Activated CD8-positive, alpha-beta memory T cell treated with anti-CD3 and anti-CD28 coated beads for 1 hour (primary cell): ENCODE results near the gene SORBS2.

Source experiments
- DNase-seq, 2 donors: peaks; one replicate each; pipeline ENCODE4 v3.0.0-alpha.2; 2020; ENCODE audit warnings: low read depth in 1 of 2; ENCODE audit errors: extremely low read depth in 1 of 2

SORBS2 gene

GRCh38 chr4:185803022-185803421 lies 9.0 kb downstream of the SORBS2 start:
- no peak for DNase-seq

GRCh38 chr4:185801471-185801870 lies 10.5 kb downstream of the SORBS2 start:
- no peak for DNase-seq

GRCh38 chr4:185800266-185800945 lies 11.6 kb downstream of the SORBS2 start:
- no peak for DNase-seq

GRCh38 chr4:185799442-185799841 lies 12.6 kb downstream of the SORBS2 start:
- no peak for DNase-seq

- no peak for DNase-seq
Observed at GRCh38 chr4:185797596-185798338, 14.2 kb downstream of the SORBS2 start.

- DNase-seq, result no peak
Observed at GRCh38 chr4:185797018-185797417, 15.0 kb downstream of the SORBS2 start.

GRCh38 chr4:185796176-185796575 lies 15.8 kb downstream of the SORBS2 start:
- DNase-seq, result no peak

- no peak for DNase-seq
Observed at GRCh38 chr4:185794637-185795036, 17.4 kb downstream of the SORBS2 start.

- DNase-seq, result no peak
Observed at GRCh38 chr4:185793716-185794115, 18.3 kb downstream of the SORBS2 start.

GRCh38 chr4:185793116-185793485 lies 18.9 kb downstream of the SORBS2 start:
- DNase-seq, result no peak

- DNase-seq, result no peak
Observed at GRCh38 chr4:185792384-185793115, 19.4 kb downstream of the SORBS2 start.

- no peak for DNase-seq
Observed at GRCh38 chr4:185787926-185788679, 23.9 kb downstream of the SORBS2 start.

- DNase-seq, result no peak
Observed at GRCh38 chr4:185786422-185786821, 25.6 kb downstream of the SORBS2 start.

- no peak for DNase-seq
Observed at GRCh38 chr4:185783574-185783973, 28.4 kb downstream of the SORBS2 start.

- no peak for DNase-seq
Observed at GRCh38 chr4:185782523-185782922, 29.5 kb downstream of the SORBS2 start.

- no peak for DNase-seq
Observed at GRCh38 chr4:185781555-185782215, 30.3 kb downstream of the SORBS2 start.

- no peak for DNase-seq
Observed at GRCh38 chr4:185780472-185780871, 31.5 kb downstream of the SORBS2 start.

GRCh38 chr4:185779517-185779916 lies 32.5 kb downstream of the SORBS2 start:
- DNase-seq, result no peak

- no peak for DNase-seq
Observed at GRCh38 chr4:185778307-185778706, 33.7 kb downstream of the SORBS2 start.

GRCh38 chr4:185775792-185776555 lies 36.0 kb downstream of the SORBS2 start:
- no peak for DNase-seq
